Activated CD8-positive, alpha-beta memory T cell treated with anti-CD3 and anti-CD28 coated beads for 36 hours (primary cell): ENCODE results near the gene PTPN11. TPM values are rescaled to one million over a fixed set of nuclear protein-coding genes. Genes with fewer than 3 reads are reported as not detected.
"Not testable (repeated sequence)": the region's sequence is repeated elsewhere in the genome, so short reads cannot be mapped to it uniquely, and the experiment has no call there.

ENCODE experiments used
- CTCF ChIA-PET: fragments of 350-600 bp; sonication (Branson Sonifier 250); formaldehyde crosslinking; loops from one replicate; lab custom pipeline; 2021; ENCODE audit warnings: antibody characterized with exemption; lab: Charles Lee
- POLR2A ChIA-PET: fragments of 350-600 bp; sonication (Branson Sonifier 250); formaldehyde crosslinking; loops from one replicate; lab custom pipeline; 2021; ENCODE audit warnings: antibody characterized with exemption; lab: Charles Lee
- total RNA-seq, 2 experiments: library from RNA; stranded (reverse); gene quantifications; one replicate each; pipeline ENCODE4 v1.2.3, GENCODE V29; 2021

Gene PTPN11
- total RNA-seq, 2 experiments from 2014 or later = 183 to 191 TPM

DNA sequence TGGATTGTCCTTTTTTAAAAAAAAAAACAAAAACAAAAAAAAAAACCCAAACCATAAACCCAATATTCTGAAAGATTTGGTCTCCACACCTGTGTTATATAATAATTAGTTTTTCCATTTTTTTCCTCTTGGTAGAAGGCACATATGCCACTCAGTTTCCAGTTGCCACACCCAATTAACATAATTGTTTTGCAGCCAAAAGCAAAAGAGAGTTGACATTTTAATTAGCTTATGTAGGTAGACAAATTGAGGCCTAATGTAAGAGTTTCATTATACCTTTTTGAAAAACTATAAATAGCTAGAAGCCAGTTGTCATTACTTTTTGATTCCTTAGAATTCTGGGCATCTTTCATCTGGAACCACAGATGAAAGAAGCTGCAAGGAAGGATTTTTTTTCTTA is 21.0 kb downstream of the PTPN11 start:
- ChIA-PET POLR2A (no interaction called here), CTCF (interaction anchor here (0.7 kb wide), 1 partner anchor 15 kb away, joined by 3 read pairs; no protein-coding TSS in a partner anchor)

DNA sequence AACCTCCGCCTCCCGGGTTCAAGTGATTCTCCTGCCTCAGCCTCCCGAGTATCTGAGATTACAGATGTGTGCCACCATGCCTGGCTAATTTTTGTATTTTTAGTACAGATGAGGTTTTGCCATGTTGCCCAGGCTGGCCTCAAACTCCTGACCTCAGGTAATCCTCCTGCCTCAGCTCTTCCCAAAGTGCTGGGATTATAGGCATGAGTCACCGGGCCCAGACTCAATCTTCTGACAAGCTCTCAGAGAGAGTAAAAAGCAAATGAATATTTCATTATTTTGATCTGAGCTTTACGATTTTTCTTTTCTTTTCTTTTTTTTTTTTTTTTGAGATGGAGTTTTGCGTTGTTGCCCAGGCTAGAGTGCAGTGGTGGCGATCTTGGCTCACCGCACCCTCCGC is 21.9 kb downstream of the PTPN11 start:
- CTCF ChIA-PET = not testable (repeated sequence)
- POLR2A ChIA-PET = interaction anchor here (0.5 to 0.7 kb wide), 2 partner anchors 61 to 808 kb away, joined by 3 to 4 read pairs; no protein-coding TSS in a partner anchor

DNA sequence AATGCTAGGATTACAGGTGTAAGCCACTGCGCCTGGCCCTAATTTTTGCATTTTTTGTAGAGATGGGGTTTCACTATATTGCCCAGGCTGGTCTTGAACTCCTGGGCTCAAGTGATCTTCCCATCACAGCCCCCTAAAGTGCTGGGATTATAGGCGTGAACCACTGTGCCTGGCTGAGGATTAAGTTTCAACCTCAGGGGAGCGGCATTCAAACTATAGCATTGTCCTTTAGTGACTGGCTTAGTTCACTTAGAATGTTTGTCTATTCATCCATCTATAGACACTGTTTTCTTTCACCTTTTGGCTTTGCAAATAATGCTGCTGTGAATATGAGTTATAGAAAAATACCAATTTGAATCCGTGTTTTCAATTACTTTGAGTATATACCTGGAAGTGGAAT is 25.2 kb downstream of the PTPN11 start:
- CTCF ChIA-PET = no interaction called here
- POLR2A ChIA-PET = no interaction called here

DNA sequence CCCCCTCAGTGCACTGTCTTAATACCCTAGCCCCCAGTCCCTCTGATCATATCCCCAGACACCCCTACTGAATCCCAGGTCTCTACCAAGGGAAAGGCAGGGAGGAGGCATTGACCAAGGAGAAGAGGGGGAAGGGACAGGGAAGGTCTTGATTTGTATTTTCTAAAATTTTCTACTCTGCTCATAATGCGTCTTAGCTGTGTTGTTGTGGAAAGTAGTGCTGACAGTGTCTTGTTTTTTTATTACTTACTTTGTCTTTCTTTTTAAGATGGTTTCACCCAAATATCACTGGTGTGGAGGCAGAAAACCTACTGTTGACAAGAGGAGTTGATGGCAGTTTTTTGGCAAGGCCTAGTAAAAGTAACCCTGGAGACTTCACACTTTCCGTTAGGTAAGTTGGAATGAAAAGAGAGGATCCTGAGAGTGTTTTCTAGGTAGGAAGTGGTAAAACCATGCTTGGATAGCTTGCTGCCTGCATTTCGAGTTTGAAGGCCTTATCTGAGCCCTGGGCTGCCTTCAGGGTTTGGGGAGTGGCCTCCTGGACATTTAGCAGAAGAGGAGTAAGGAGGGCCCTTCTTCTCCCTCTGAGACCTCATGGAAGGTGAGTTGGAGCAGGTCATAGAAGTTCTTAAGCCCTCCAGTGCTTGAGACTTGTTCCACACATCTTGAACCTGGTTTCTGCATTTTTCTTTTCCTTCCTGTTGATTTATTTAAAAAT is 27.4 kb downstream of the PTPN11 start:
- ChIA-PET POLR2A (no interaction called here), CTCF (interaction anchor here (0.6 kb wide), 1 partner anchor 240 kb away, joined by 3 read pairs; no protein-coding TSS in a partner anchor)

DNA sequence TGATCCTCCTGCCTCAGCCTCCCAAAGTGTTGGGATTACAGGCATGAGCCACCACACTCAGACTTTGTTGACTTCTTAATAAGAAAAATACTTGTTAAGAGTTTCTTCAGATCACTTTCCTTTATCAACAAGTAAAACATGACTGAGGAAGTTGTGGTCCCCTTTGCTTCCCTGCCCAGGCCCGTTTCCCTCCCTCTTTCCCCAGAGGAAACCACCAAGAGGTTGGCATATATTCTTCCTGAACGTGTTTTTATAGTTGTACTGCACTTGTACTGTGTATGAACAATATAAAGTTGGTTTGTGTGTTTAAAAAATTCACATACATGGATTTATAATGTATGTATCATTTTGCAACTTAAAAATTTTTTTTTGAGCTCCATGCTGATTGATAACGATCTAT is 28.4 kb downstream of the PTPN11 start:
- ChIA-PET CTCF (interaction anchor here (0.6 kb wide), 1 partner anchor 22 kb away, joined by 3 read pairs; no protein-coding TSS in a partner anchor), POLR2A (no interaction called here)

DNA sequence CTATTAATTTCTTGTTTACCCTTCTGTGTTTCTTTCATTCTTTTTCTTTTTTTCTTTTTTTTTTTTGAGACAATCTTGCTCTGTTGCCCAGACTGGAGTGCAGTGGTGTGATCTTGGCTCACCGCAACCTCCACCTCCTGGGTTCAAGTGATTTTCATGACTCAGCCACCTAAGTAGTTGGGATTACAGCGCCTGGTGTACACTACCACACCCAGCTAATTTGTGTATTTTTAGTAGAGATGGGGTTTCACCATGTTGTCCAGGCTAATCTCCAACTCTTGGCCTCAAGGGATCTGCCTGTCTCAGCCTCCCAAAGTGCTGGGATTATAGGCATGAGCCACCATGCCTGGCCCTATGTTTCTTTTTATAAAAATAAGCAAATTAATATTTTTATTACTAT is 29.4 kb downstream of the PTPN11 start:
- POLR2A ChIA-PET = not testable (repeated sequence)
- CTCF ChIA-PET = interaction anchor here (1.3 kb wide), 1 partner anchor 10 kb away, joined by 3 read pairs; no protein-coding TSS in a partner anchor

DNA sequence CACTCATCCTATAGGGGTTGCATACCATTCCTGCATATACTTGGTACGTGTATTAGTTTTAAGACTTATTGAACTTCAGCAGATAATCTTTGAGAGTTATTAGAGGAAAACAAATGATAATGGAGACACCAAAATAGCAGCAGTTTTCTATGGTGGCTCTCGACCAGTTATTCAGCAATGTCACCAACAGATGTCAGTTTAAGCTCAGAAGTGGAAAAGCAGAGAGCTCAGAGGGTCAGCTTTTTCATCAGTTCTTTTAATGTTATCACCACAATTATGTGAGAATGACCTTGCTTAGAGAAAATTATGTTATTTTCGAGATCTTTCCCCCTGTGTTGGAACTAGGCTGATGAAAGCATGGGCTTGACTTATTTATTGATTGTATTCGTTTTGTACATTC is 32.0 kb downstream of the PTPN11 start:
- ChIA-PET POLR2A (interaction anchor here (0.6 kb wide), 1 partner anchor 253 kb away, joined by 3 read pairs; no protein-coding TSS in a partner anchor), CTCF (interaction anchor here (1.4 kb wide), 1 partner anchor 187 kb away, joined by 3 read pairs; no protein-coding TSS in a partner anchor)

DNA sequence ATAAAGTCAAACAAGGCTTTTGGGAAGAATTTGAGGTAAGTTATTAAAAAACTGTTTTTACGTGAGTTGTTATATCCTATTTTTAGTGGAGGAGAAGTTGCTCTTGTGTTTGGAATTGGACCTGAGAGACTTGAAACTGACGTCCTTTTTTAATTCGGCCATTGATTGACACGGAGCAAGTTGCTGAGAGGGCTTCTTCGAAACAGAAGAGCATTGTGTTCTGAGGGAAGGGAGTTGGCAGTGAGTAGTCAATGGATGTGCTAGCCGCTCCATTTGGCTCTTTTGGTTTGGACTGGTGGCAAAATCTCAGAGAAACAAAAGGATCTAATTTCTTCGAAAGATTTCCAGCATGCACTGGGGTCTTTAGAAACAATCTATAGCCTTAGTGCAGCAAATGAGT is 37.3 kb downstream of the PTPN11 start:
- POLR2A ChIA-PET = no interaction called here
- CTCF ChIA-PET = no interaction called here

DNA sequence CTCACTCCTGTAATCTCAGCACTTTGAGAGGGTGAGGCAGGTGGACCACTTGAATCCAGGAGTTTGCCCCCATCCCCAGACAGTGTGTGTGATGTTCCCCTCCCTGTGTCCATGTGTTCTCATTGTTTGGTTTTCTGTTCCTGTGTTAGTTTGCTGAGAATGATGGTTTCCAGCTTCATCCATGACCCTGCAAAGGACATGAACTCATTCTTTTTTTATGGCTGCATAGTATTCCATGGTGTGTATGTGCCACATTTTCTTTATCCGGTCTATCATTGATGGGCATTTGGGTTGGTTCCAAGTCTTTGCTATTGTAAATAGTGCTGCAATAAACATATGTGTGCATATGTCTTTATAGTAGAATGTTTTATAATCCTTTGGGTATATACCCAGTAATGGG is 38.4 kb downstream of the PTPN11 start:
- CTCF ChIA-PET, POLR2A ChIA-PET: not testable (repeated sequence)

DNA sequence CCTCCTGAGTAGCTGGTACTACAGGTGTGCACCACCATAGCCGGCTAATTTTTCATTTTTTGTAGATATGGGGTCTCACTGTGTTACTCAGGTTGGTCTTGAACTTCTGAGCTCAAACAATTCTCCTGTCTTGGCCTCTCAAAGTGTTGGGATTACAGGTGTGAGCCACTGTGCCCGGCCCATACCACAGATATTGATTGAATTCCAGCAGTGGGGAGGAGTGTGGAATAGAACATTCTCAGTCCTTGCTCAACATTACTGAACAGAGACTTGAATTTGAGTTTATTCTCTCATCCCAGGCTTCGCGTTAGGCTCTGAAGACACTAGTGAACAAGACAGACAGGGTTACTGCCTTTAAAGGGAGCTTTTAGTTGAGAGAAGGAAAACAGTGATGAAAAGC is 39.6 kb downstream of the PTPN11 start:
- ChIA-PET CTCF (interaction anchor here (1.2 kb wide), 1 partner anchor 10 kb away, joined by 3 read pairs; no protein-coding TSS in a partner anchor), POLR2A (no interaction called here)

DNA sequence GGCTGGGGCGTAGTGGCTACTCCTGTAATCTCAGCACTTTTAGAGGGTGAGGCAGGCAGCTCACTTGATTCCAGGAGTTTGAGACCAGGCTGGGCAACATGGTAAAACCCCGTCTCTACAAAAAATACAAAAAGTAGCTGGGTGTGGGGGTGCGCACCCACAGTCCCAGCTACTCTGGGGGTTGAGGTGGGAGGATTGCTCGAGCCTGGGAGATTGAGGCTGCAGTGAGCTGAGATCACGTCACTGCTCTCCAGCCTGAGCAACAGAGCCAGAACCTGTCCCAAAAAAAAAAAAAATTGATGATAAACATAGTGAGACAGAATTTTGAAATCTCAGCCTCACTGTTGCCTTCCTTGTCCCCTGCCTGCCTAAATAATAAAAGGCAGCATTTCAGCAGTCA is 40.0 kb downstream of the PTPN11 start:
- POLR2A ChIA-PET = no interaction called here
- CTCF ChIA-PET = interaction anchor here (1.2 kb wide), 1 partner anchor 10 kb away, joined by 3 read pairs; no protein-coding TSS in a partner anchor

DNA sequence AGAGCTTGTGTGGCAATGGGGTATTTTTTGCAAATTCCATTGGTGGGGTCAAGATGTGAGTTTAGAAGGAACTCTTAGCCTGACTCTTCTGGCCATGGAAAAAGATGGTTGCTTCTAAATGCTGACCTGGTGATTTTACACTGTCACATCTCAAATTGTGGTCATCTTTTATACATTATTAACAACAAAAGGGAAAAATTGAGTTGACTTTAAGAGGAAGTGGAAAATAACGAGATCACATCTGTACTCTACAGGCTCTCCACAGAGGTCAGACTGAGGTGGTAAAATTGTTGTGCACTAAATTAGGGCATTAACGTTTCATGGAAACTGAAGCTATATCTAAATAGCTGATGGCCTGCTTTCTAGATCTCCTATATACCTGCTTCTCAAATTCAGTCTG is 44.7 kb downstream of the PTPN11 start:
- POLR2A ChIA-PET = no interaction called here
- CTCF ChIA-PET = interaction anchor here (1.0 kb wide), 1 partner anchor 10 kb away, joined by 3 read pairs; no protein-coding TSS in a partner anchor

DNA sequence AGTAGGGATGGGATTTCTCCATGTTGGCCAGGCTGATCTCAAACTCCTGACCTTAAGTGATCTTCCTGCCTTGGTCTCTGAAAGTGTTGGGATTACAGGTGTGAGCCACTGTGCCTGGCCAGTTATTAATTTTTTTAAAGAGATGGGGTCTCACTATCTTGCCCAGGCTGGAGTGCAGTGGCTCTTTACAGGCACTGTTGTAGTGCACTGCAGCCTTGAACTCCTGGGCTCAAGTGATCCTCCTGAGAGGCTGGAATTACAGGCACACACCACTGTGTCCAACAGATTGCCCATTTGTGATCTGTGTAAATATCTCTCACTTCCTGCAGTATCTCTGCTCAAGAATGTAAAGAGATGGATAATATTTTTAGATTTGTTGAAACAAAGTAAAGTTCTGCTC is 45.9 kb downstream of the PTPN11 start:
- POLR2A ChIA-PET = no interaction called here
- CTCF ChIA-PET = no interaction called here

DNA sequence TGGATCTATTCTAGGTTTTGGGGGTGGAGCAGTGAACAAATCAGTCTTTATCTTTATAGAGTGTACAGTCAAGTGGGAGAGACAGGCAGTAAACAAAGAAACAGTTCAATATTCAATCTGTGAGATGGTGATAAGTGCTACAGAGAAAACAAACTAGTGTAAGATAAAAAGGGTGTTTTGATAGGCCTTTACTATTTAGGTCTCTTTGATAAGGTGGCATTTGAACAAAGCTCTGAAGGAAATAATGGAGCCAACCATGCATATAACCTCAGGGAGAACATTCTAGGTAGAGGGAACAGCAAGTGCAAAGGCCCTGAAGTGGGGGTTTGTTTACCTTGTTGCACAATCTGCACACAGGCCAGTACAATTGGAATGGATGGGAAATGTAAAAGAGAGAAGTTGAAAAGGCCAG is 47.3 kb downstream of the PTPN11 start:
- ChIA-PET CTCF (no interaction called here), POLR2A (no interaction called here)

DNA sequence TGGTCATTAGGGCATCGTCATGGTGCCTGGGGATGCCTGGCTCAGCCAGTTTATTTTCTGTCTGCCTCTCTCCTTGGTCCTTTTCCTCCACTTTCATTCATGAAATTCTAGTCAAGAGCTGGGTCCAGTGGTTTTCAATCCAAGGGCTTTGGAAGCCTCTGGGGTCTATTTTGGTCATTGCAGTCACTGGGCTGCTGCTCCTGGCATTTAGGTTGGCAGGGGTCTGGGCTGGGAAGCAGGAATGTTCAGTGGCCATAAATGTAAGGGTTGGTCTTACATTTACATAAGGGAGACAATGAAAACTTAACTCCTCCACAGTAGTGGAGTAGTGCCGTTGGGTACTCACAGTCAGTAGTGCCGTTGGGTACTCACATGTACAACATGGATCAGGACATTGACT is 48.1 kb downstream of the PTPN11 start:
- ChIA-PET CTCF (no interaction called here), POLR2A (no interaction called here)

DNA sequence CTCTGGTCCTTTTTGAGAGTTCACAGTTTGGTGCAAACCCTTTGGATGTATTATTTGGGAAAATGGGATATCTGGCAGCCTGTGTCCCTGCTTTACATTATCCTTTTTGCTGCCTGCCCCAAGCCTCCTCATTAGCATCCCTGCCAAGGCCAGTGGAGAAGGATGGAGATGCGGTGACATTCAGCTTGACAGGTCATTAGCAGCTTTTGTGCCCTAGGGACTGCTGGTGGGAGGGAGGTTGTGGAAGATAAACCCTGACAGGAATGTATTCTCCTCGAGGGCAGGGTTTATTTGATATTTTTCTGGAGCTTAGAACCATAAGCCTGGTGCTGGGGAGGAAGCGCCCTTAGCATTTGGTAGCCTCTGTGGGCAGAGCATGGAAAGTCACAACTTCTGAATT is 49.3 kb downstream of the PTPN11 start:
- POLR2A ChIA-PET = no interaction called here
- CTCF ChIA-PET = no interaction called here

DNA sequence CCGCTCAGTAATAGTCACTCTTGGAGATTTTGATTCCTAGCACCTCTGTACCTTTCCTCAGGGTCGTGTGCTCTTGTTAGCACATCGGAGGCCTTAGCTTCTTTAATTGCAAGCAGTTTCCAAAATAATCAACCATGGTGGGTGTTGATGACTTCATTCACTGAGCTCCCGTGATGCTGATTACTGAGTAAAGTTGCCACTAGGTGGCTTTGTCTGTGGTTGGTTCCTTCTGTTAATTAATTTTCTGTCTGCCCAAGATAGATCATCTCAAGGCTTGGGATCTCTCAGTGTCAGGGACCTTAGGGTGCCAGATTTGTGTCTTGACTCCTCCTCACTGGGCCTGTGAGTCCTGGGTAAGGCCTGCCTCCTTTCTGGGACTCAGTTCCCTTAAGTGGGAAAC is 54.3 kb downstream of the PTPN11 start:
- ChIA-PET CTCF (interaction anchor here (0.6 to 1.3 kb wide), 2 partner anchors 10 to 296 kb away, joined by 3 to 5 read pairs; no protein-coding TSS in a partner anchor), POLR2A (no interaction called here)

DNA sequence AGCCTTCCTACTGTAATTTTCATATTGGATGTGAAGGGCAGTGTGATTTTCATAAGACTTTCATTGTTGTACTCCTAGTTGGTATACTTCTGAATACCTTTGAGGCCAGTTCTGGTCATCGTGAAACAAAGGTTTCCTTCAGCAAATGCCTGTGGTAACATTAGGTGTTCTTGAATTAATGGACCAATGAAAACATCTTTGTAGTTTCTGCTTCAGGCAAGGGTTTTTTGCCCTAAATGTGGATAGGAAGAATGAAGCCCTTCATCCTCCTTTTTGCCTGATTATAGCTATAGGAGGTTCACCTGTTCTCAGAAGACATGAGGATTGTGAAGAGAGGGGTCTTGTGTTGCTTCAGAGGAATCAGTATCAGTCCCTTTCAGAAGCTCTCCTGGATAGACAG is 60.7 kb downstream of the PTPN11 start:
- CTCF ChIA-PET = no interaction called here
- POLR2A ChIA-PET = no interaction called here

DNA sequence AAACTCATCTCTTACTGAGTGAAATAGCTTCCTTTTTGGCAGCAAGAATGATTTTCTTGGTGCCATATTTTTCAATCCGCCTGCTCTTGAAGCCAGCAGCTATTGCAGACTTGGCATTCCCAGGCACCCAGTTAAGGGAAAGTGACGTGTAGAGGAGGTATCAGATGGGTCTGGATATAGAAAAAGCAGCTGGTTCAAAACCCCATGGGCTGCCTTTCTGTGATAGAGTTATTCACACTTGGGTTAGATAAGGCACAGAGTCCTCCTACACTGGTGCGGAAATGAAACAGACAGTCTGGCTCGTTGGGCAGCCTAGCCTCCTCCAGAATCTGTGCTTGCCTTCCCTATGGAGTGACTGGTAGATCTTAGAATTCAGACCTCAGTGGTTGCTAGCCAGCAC is 62.2 kb downstream of the PTPN11 start:
- CTCF ChIA-PET = no interaction called here
- POLR2A ChIA-PET = no interaction called here

DNA sequence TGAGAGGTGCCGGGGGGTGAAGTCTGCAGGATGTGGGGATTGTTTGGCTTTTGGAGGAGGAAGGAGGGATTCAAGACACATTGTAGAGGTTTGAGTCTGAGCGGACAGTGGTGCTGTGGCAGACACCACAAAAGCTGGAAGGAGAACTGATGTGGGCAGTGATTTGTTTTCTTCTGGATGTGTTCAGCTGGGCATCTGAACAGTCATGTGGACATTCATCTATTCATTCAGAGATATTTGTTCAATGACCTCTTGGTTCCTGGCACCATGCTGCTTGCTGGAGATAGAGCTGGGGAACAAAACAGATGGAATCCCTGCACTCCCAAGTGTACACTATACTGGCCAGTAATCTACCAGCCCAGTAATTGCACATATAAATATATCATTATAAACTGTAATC is 64.0 kb downstream of the PTPN11 start:
- CTCF ChIA-PET = interaction anchor here (0.6 kb wide), 1 partner anchor 438 kb away, joined by 5 read pairs; no protein-coding TSS in a partner anchor
- POLR2A ChIA-PET = interaction anchor here (0.6 kb wide), 1 partner anchor 26 kb away, joined by 5 read pairs; no protein-coding TSS in a partner anchor

DNA sequence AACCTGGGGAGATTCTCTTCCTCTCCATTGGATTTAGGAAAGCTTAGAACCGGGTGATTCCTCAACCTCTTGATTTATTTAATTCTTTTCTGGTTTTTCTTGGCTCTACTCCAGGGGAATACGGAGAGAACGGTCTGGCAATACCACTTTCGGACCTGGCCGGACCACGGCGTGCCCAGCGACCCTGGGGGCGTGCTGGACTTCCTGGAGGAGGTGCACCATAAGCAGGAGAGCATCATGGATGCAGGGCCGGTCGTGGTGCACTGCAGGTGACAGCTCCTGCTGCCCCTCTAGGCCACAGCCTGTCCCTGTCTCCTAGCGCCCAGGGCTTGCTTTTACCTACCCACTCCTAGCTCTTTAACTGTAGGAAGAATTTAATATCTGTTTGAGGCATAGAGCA is 67.6 kb downstream of the PTPN11 start:
- ChIA-PET CTCF (no interaction called here), POLR2A (no interaction called here)
